ENCODE data around the gene MRPS17. TPM values are rescaled to one million over a fixed set of nuclear protein-coding genes. Genes with fewer than 3 reads are reported as not detected.

Gene MRPS17
- total and polyA plus RNA-seq, 4 donors = 7.2 to 39.7 (median 10.7) TPM

DNA sequence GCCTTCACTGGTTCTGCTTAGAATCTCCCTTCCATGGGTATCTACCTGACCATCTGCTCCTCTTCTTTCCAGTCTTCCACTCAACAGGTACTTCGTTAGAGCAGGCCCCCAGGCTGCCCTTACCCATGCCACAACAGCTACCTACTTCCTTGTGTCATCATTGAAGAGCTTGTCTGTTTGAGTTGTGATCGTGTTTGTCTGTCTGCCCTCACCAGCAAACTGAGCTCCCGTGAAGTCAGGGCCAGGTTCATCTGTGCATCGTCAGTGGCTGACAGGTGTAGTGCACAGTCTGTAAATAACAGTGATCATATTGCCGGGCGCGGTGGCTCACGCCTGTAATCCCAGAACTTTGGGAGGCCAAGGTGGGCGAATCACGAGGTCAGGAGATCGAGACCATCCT, 17.7 kb downstream of the MRPS17 start:
- Histone ChIP-seq H3K4me3 (ENCODE audit: low read depth in 1 of 3, low read length in 3 of 3) (no peak overlapping the region), H3K9ac (ENCODE audit: low read depth in 1 of 2, low read length in 2 of 2) (no peak overlapping the region), H3K9me3 (ENCODE audit: control insufficient read depth in 4 of 4, low read length in 3 of 4) (no peaks in the 10 kb centered on the region), H3K36me3 (ENCODE audit: control insufficient read depth in 4 of 4, insufficient read depth in 3 of 4, low read depth in 1 of 4, low read length in 3 of 4) (peaks cover 0 to 3% (median 0%) of the 10 kb centered on the region in 4 donors), H3K27me3 (ENCODE audit: control insufficient read depth in 4 of 4, insufficient read depth in 4 of 4, low read length in 3 of 4) (no peaks in the 10 kb centered on the region), H3K4me1 (ENCODE audit: control insufficient read depth in 4 of 4, insufficient read depth in 4 of 4, low read length in 3 of 4) (peaks cover 1 to 14% (median 11%) of the 10 kb centered on the region in 4 donors), H3K27ac (ENCODE audit: low read depth in 1 of 2, low read length in 2 of 2) (no peak overlapping the region)
- DNase-seq (ENCODE audit: low spot score) = no peak
- TF ChIP-seq FOXA1 (IDR thresholded peaks at IDR 0.05) (no peak), SP1 (IDR thresholded peaks at IDR 0.05) (no peak)
- WGBS = 90% methylated on average over 11 of the region's 11 CpGs

DNA sequence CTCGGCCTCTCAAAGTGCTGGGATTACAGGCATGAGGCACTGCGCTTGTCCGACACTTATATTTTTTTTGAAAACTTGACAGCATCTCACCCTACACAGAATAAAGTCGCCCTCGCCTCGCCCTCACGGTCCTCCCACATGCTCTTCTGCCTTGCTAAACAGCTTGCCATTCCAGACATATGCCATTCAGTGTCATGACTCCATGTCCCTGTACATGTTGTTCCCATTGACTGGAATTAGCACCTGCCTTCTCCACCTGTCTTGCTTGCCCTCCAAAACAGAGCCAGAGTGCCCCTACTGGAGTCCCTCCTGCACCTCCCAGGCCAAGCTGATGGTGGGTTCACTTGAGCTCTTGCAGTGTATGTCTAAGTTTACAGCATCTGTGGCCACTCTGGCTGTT, 18.9 kb downstream of the MRPS17 start:
- Histone ChIP-seq H3K27ac (ENCODE audit: low read depth in 1 of 2, low read length in 2 of 2) (no peak overlapping the region), H3K4me1 (ENCODE audit: control insufficient read depth in 4 of 4, insufficient read depth in 4 of 4, low read length in 3 of 4) (peaks cover 1 to 7% (median 6%) of the 10 kb centered on the region in 4 donors), H3K9me3 (ENCODE audit: control insufficient read depth in 4 of 4, low read length in 3 of 4) (no peaks in the 10 kb centered on the region), H3K36me3 (ENCODE audit: control insufficient read depth in 4 of 4, insufficient read depth in 3 of 4, low read depth in 1 of 4, low read length in 3 of 4) (peaks cover 0 to 3% (median 0%) of the 10 kb centered on the region in 4 donors), H3K27me3 (ENCODE audit: control insufficient read depth in 4 of 4, insufficient read depth in 4 of 4, low read length in 3 of 4) (no peaks in the 10 kb centered on the region), H3K4me3 (ENCODE audit: low read depth in 1 of 3, low read length in 3 of 3) (no peak overlapping the region), H3K9ac (ENCODE audit: low read depth in 1 of 2, low read length in 2 of 2) (no peak overlapping the region)
- TF ChIP-seq JUND (IDR thresholded peaks at IDR 0.05) (no peak), HNF4A (conservative IDR thresholded peaks at IDR 0.05) (no peak), YY1 (IDR thresholded peaks at IDR 0.05) (no peak), HNF4G (IDR thresholded peaks at IDR 0.05) (no peak), FOXA2 (IDR thresholded peaks at IDR 0.05) (no peak), GABPA (IDR thresholded peaks at IDR 0.05 in 1 of 2, conservative IDR thresholded peaks at IDR 0.05 in 1 of 2) (no peak), EGR1 (IDR thresholded peaks at IDR 0.05; ENCODE audit: low read depth in 2 of 2) (no peak), RXRA (IDR thresholded peaks at IDR 0.05) (no peak), RAD21 (IDR thresholded peaks at IDR 0.05) (no peak), TAF1 (conservative IDR thresholded peaks at IDR 0.05) (no peak), NR2F2 (IDR thresholded peaks at IDR 0.05) (no peak), FOXA1 (IDR thresholded peaks at IDR 0.05) (no peak)
- TF ChIP-seq, protein P1, sequence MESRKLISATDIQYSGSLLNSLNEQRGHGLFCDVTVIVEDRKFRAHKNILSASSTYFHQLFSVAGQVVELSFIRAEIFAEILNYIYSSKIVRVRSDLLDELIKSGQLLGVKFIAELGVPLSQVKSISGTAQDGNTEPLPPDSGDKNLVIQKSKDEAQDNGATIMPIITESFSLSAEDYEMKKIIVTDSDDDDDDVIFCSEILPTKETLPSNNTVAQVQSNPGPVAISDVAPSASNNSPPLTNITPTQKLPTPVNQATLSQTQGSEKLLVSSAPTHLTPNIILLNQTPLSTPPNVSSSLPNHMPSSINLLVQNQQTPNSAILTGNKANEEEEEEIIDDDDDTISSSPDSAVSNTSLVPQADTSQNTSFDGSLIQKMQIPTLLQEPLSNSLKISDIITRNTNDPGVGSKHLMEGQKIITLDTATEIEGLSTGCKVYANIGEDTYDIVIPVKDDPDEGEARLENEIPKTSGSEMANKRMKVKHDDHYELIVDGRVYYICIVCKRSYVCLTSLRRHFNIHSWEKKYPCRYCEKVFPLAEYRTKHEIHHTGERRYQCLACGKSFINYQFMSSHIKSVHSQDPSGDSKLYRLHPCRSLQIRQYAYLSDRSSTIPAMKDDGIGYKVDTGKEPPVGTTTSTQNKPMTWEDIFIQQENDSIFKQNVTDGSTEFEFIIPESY (IDR thresholded peaks at IDR 0.05) = no peak
- TF ChIP-seq, protein P2, sequence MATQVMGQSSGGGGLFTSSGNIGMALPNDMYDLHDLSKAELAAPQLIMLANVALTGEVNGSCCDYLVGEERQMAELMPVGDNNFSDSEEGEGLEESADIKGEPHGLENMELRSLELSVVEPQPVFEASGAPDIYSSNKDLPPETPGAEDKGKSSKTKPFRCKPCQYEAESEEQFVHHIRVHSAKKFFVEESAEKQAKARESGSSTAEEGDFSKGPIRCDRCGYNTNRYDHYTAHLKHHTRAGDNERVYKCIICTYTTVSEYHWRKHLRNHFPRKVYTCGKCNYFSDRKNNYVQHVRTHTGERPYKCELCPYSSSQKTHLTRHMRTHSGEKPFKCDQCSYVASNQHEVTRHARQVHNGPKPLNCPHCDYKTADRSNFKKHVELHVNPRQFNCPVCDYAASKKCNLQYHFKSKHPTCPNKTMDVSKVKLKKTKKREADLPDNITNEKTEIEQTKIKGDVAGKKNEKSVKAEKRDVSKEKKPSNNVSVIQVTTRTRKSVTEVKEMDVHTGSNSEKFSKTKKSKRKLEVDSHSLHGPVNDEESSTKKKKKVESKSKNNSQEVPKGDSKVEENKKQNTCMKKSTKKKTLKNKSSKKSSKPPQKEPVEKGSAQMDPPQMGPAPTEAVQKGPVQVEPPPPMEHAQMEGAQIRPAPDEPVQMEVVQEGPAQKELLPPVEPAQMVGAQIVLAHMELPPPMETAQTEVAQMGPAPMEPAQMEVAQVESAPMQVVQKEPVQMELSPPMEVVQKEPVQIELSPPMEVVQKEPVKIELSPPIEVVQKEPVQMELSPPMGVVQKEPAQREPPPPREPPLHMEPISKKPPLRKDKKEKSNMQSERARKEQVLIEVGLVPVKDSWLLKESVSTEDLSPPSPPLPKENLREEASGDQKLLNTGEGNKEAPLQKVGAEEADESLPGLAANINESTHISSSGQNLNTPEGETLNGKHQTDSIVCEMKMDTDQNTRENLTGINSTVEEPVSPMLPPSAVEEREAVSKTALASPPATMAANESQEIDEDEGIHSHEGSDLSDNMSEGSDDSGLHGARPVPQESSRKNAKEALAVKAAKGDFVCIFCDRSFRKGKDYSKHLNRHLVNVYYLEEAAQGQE (IDR thresholded peaks at IDR 0.05) = no peak
- TF ChIP-seq, protein P3, sequence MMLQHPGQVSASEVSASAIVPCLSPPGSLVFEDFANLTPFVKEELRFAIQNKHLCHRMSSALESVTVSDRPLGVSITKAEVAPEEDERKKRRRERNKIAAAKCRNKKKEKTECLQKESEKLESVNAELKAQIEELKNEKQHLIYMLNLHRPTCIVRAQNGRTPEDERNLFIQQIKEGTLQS (IDR thresholded peaks at IDR 0.05) = no peak
- TF ChIP-seq, protein P4, sequence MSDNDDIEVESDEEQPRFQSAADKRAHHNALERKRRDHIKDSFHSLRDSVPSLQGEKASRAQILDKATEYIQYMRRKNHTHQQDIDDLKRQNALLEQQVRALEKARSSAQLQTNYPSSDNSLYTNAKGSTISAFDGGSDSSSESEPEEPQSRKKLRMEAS (IDR thresholded peaks at IDR 0.05) = no peak
- TF ChIP-seq, protein P5, sequence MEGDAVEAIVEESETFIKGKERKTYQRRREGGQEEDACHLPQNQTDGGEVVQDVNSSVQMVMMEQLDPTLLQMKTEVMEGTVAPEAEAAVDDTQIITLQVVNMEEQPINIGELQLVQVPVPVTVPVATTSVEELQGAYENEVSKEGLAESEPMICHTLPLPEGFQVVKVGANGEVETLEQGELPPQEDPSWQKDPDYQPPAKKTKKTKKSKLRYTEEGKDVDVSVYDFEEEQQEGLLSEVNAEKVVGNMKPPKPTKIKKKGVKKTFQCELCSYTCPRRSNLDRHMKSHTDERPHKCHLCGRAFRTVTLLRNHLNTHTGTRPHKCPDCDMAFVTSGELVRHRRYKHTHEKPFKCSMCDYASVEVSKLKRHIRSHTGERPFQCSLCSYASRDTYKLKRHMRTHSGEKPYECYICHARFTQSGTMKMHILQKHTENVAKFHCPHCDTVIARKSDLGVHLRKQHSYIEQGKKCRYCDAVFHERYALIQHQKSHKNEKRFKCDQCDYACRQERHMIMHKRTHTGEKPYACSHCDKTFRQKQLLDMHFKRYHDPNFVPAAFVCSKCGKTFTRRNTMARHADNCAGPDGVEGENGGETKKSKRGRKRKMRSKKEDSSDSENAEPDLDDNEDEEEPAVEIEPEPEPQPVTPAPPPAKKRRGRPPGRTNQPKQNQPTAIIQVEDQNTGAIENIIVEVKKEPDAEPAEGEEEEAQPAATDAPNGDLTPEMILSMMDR (IDR thresholded peaks at IDR 0.05; ENCODE audit: low read depth, low read length, missing input control) = no peak
- 90% methylated on average over 7 of the region's 7 CpGs for WGBS
- DNase-seq (ENCODE audit: low spot score) = no peak
